ENCODE data around the gene ANKS3.

ANKS3 gene

GRCh38 chr16:4647644-4647980 is 86.5 kb downstream of the ANKS3 start:
- TF ChIP-seq FOXA1 (IDR thresholded peaks at IDR 0.05) (no peak), FOXM1 (IDR thresholded peaks at IDR 0.05; ENCODE audit: borderline replicate concordance) (no peak), SUZ12 (IDR thresholded peaks at IDR 0.05) (no peak)
- ChIA-PET CTCF (no interaction called here), POLR2A (no interaction called here)
- no peak for DNase-seq (ENCODE audit: extremely low spot score)

DNA sequence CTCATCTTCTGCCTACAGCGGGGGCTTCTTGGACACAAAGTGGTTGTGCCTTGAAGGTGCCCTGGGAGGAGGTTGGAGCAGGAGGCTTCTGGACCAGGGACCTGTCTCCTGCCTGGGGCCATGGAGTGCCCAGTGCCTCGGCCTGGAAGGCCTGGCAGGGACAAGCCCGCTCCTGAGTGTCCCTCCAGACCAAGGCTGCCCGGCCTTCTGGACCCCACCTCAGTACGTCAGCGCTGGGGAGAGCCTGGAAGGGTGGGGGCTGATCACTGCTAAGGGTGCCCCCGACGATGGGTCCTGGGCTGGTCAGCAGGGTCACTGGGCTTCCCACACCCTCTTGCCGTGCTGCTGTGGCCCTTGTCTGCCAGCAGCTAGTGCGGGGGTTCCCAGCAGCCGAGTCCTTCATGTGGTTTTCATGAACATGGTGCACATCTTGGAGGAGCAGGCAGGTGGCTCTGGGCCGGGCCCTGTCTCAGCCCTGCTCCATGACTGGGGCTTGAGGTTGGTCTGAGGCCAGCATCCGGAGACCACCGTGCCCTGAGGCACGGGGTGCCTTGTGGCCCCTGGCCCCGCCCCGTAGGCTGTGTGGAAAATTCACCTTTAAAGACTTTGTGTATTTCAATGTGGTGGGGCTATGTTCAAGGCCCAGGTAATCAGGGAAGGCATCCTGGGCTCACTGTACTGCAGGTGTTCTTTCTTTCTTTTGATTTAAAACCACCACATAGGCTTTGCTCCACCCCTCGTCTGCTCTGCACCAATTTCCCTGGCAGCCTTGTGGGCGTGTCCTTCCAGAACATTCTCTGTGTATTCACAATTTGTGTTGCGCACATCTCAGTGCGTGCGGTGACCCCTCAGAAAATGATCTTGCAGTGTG is 87.1 kb downstream of the ANKS3 start:
- no peak for DNase-seq (ENCODE audit: extremely low spot score)
- no peak for TF ChIP-seq ELF4 (IDR thresholded peaks at IDR 0.05)
- CTCF ChIA-PET = no interaction called here
- POLR2A ChIA-PET = no interaction called here

Data from HEK293T (cell line).